CD8-positive, alpha-beta memory T cell (primary cell): ENCODE measurements around the gene MPP2. TPM values are rescaled to one million over a fixed set of nuclear protein-coding genes. Genes with fewer than 3 reads are reported as not detected.
"Not testable (repeated sequence)": the region's sequence is repeated elsewhere in the genome, so short reads cannot be mapped to it uniquely, and the experiment has no call there.

Experiments used
- CTCF ChIA-PET: fragments of 350-600 bp; sonication (Branson Sonifier 250); formaldehyde crosslinking; loops from one replicate; lab custom pipeline; 2021; ENCODE audit warnings: antibody characterized with exemption; lab: Charles Lee
- POLR2A ChIA-PET: fragments of 350-600 bp; sonication (Branson Sonifier 250); formaldehyde crosslinking; loops from one replicate; lab custom pipeline; 2021; ENCODE audit warnings: antibody characterized with exemption; lab: Charles Lee
- DNase-seq, 5 donors: peaks; one replicate each; pipeline versions ENCODE4 v3.0.0 to v3.0.0-alpha.2; 2020 to 2022; ENCODE audit warnings: mixed read lengths in 1 of 5
- H3K27ac ChIP-seq: one replicate; pipeline ENCODE4 v1.7.0; 2013; ENCODE audit warnings: low read depth, mild to moderate bottlenecking, low read length, moderate library complexity
- H3K27me3 ChIP-seq: 2 replicates; pipeline ENCODE4 v1.7.0; 2013; ENCODE audit warnings: low read length, mild to moderate bottlenecking; ENCODE audit not compliant: insufficient read depth, poor library complexity, severe bottlenecking
- H3K36me3 ChIP-seq: 2 replicates; pipeline ENCODE4 v1.7.0; 2013; ENCODE audit warnings: mild to moderate bottlenecking, low read length, moderate library complexity; ENCODE audit not compliant: insufficient read depth
- H3K4me1 ChIP-seq: 2 replicates; pipeline ENCODE4 v1.7.0; 2013; ENCODE audit warnings: mild to moderate bottlenecking, low read length, moderate library complexity; ENCODE audit not compliant: insufficient read depth
- H3K4me3 ChIP-seq: 2 replicates; pipeline ENCODE4 v1.7.0; 2013; ENCODE audit warnings: mild to moderate bottlenecking, low read length
- H3K9me3 ChIP-seq: 2 replicates; pipeline ENCODE4 v1.7.0; 2013; ENCODE audit warnings: mild to moderate bottlenecking, low read length
- H3K27ac Mint-ChIP-seq, 8 donors: one replicate each; pipeline ENCODE4 v1.8.0; 2020 to 2021; ENCODE audit warnings: mixed read lengths in 8 of 8, mild to moderate bottlenecking in 6 of 8, inconsistent platforms in 3 of 8, moderate library complexity in 3 of 8
- H3K27me3 Mint-ChIP-seq, 2 donors: one replicate each; pipeline ENCODE4 v1.8.0; 2020 to 2021; ENCODE audit warnings: mixed read lengths in 2 of 2, mild to moderate bottlenecking in 1 of 2, moderate library complexity in 1 of 2
- H3K36me3 Mint-ChIP-seq, 3 donors: one replicate each; pipeline ENCODE4 v1.8.0; 2020 to 2021; ENCODE audit warnings: mixed read lengths in 3 of 3, inconsistent platforms in 1 of 3, mild to moderate bottlenecking in 1 of 3
- H3K4me1 Mint-ChIP-seq, 3 donors: one replicate each; pipeline ENCODE4 v1.8.0; 2020 to 2021; ENCODE audit warnings: mixed read lengths in 3 of 3, inconsistent platforms in 1 of 3, mild to moderate bottlenecking in 1 of 3
- H3K4me3 Mint-ChIP-seq, 7 donors: one replicate each; pipeline ENCODE4 v1.8.0; 2020 to 2021; ENCODE audit warnings: mixed read lengths in 7 of 7, mild to moderate bottlenecking in 6 of 7, moderate library complexity in 4 of 7, inconsistent platforms in 2 of 7
- H3K9me3 Mint-ChIP-seq, 5 donors: one replicate each; pipeline ENCODE4 v1.8.0; 2020 to 2022; ENCODE audit warnings: mixed read lengths in 5 of 5, mild to moderate bottlenecking in 3 of 5, moderate library complexity in 2 of 5, inconsistent platforms in 1 of 5
- polyA plus RNA-seq: library from polyadenylated mRNA; unstranded; fragments of 300-500 nt; fragmentation: Illumina TruSeq; gene quantifications from one replicate; pipeline ENCODE4 v1.2.3, GENCODE V29; 2021
- total RNA-seq, 2 experiments: library from RNA; stranded (reverse); gene quantifications; one replicate each; pipeline ENCODE4 v1.2.3, GENCODE V29; 2021

Gene MPP2
- total and polyA plus RNA-seq, 3 experiments from 2014 or later = 0.90 to 1.2 (median 1.1) TPM

- H3K4me3 Mint-ChIP-seq, H3K36me3 Mint-ChIP-seq, H3K27me3 ChIP-seq, H3K27ac ChIP-seq, POLR2A ChIA-PET, H3K9me3 ChIP-seq, H3K4me1 ChIP-seq, H3K9me3 Mint-ChIP-seq, DNase-seq, H3K4me3 ChIP-seq, H3K27ac Mint-ChIP-seq, H3K4me1 Mint-ChIP-seq, H3K36me3 ChIP-seq: not testable (repeated sequence)
- CTCF ChIA-PET = interaction anchor here (1.9 to 2.4 kb wide), 2 partner anchors 9 to 11 kb away, joined by 5 to 8 read pairs; no protein-coding TSS in a partner anchor
- peaks cover 7 to 51% of the 10 kb centered on the region in 2 donors for H3K27me3 Mint-ChIP-seq
Measured at GRCh38 chr17:43869031-43869430, 38.3 kb downstream of the MPP2 start.

GRCh38 chr17:43868226-43868994, 38.9 kb downstream of the MPP2 start:
- Mint-ChIP-seq H3K4me3 (no peak overlapping the region), H3K27me3 (peaks cover 11 to 48% of the 10 kb centered on the region in 2 donors), H3K36me3 (no peaks in the 10 kb centered on the region), H3K4me1 (no peaks in the 10 kb centered on the region), H3K9me3 (peaks cover 0 to 2% (median 0%) of the 10 kb centered on the region in 5 donors), H3K27ac (no peak overlapping the region)
- Histone ChIP-seq H3K27ac (no peak overlapping the region), H3K36me3 (no peaks in the 10 kb centered on the region), H3K4me1 (no peaks in the 10 kb centered on the region), H3K27me3 (no peaks in the 10 kb centered on the region), H3K4me3 (no peak overlapping the region), H3K9me3 (no peaks in the 10 kb centered on the region)
- CTCF ChIA-PET = interaction anchor here (1.9 to 2.4 kb wide), 2 partner anchors 10 to 12 kb away, joined by 5 to 8 read pairs; no protein-coding TSS in a partner anchor
- POLR2A ChIA-PET = no interaction called here
- no peak for DNase-seq

- no peak overlapping the region for H3K4me3 Mint-ChIP-seq
- DNase-seq = no peak
- Histone ChIP-seq H3K9me3 (no peaks in the 10 kb centered on the region), H3K36me3 (no peaks in the 10 kb centered on the region), H3K27me3 (no peaks in the 10 kb centered on the region), H3K4me3 (no peak overlapping the region), H3K4me1 (no peaks in the 10 kb centered on the region), H3K27ac (no peak overlapping the region)
- POLR2A ChIA-PET = no interaction called here
- CTCF ChIA-PET = interaction anchor here (1.1 kb wide), 1 partner anchor 14 kb away, joined by 3 read pairs; no protein-coding TSS in a partner anchor
- no peaks in the 10 kb centered on the region for H3K4me1 Mint-ChIP-seq
- peaks cover 8 to 41% of the 10 kb centered on the region in 2 donors for H3K27me3 Mint-ChIP-seq
- no peak overlapping the region for H3K27ac Mint-ChIP-seq
- peaks cover 0 to 2% (median 0%) of the 10 kb centered on the region in 5 donors for H3K9me3 Mint-ChIP-seq
- no peaks in the 10 kb centered on the region for H3K36me3 Mint-ChIP-seq
Measured at GRCh38 chr17:43864161-43864984, 43.0 kb downstream of the MPP2 start.

GRCh38 chr17:43861960-43862359, 45.4 kb downstream of the MPP2 start:
- POLR2A ChIA-PET = no interaction called here
- no peak overlapping the region for H3K27ac Mint-ChIP-seq
- peaks cover 14 to 39% of the 10 kb centered on the region in 2 donors for H3K27me3 Mint-ChIP-seq

GRCh38 chr17:43860927-43861622, 46.3 kb downstream of the MPP2 start:
- Histone ChIP-seq H3K4me1 (no peaks in the 10 kb centered on the region), H3K4me3 (no peak overlapping the region), H3K27me3 (no peaks in the 10 kb centered on the region), H3K27ac (no peak overlapping the region), H3K36me3 (no peaks in the 10 kb centered on the region), H3K9me3 (no peaks in the 10 kb centered on the region)
- no peaks in the 10 kb centered on the region for H3K36me3 Mint-ChIP-seq
- peaks cover 14 to 39% of the 10 kb centered on the region in 2 donors for H3K27me3 Mint-ChIP-seq
- no peak overlapping the region for H3K4me3 Mint-ChIP-seq
- H3K27ac Mint-ChIP-seq = no peak overlapping the region
- ChIA-PET POLR2A (interaction anchor here (0.6 kb wide), 1 partner anchor 10 kb away, joined by 3 read pairs; no protein-coding TSS in a partner anchor), CTCF (interaction anchor here (0.8 to 1.2 kb wide), 2 partner anchors 17 to 200 kb away, joined by 3 read pairs; partner anchors contain the start of gene MEOX1)
- DNase-seq = no peak
- no peaks in the 10 kb centered on the region for H3K4me1 Mint-ChIP-seq
- H3K9me3 Mint-ChIP-seq = peaks cover 0 to 2% (median 0%) of the 10 kb centered on the region in 5 donors

More at GRCh38 chr17:43861960-43862359, 45.4 kb downstream of the MPP2 start:
- Histone ChIP-seq H3K36me3 (no peaks in the 10 kb centered on the region), H3K27me3 (no peaks in the 10 kb centered on the region), H3K27ac (no peak overlapping the region), H3K9me3 (no peaks in the 10 kb centered on the region), H3K4me3 (no peak overlapping the region), H3K4me1 (no peaks in the 10 kb centered on the region)
- Mint-ChIP-seq H3K4me3 (no peak overlapping the region), H3K9me3 (no peaks in the 10 kb centered on the region), H3K36me3 (no peaks in the 10 kb centered on the region), H3K4me1 (no peaks in the 10 kb centered on the region)
- CTCF ChIA-PET = interaction anchor here (1.2 kb wide), 1 partner anchor 17 kb away, joined by 3 read pairs; no protein-coding TSS in a partner anchor
- DNase-seq = no peak

GRCh38 chr17:43860077-43860725, 47.1 kb downstream of the MPP2 start:
- Histone ChIP-seq H3K9me3 (no peaks in the 10 kb centered on the region), H3K4me3 (no peak overlapping the region), H3K27me3 (no peaks in the 10 kb centered on the region), H3K27ac (no peak overlapping the region), H3K36me3 (no peaks in the 10 kb centered on the region), H3K4me1 (no peaks in the 10 kb centered on the region)
- no peak overlapping the region for H3K4me3 Mint-ChIP-seq
- ChIA-PET POLR2A (interaction anchor here (0.6 kb wide), 1 partner anchor 9 kb away, joined by 3 read pairs; no protein-coding TSS in a partner anchor), CTCF (interaction anchor here (0.8 to 1.7 kb wide), 3 partner anchors 14 to 199 kb away, joined by 3 to 7 read pairs (median 5); partner anchors contain the start of gene MEOX1)
- peak overlapping the region in 1 of 8 donors; percentile 14 for H3K27ac Mint-ChIP-seq
- H3K9me3 Mint-ChIP-seq = peaks cover 0 to 2% (median 0%) of the 10 kb centered on the region in 5 donors
- H3K4me1 Mint-ChIP-seq = no peaks in the 10 kb centered on the region
- DNase-seq = no peak
- H3K36me3 Mint-ChIP-seq = no peaks in the 10 kb centered on the region
- peaks cover 14 to 35% of the 10 kb centered on the region in 2 donors for H3K27me3 Mint-ChIP-seq

GRCh38 chr17:43857957-43858600, 49.3 kb downstream of the MPP2 start:
- POLR2A ChIA-PET = no interaction called here
- peaks cover 12 to 34% of the 10 kb centered on the region in 2 donors for H3K27me3 Mint-ChIP-seq
- H3K4me3 Mint-ChIP-seq = no peak overlapping the region
- H3K27ac Mint-ChIP-seq = no peak overlapping the region
- Histone ChIP-seq H3K4me1 (no peaks in the 10 kb centered on the region), H3K36me3 (no peaks in the 10 kb centered on the region), H3K27ac (no peak overlapping the region), H3K27me3 (no peaks in the 10 kb centered on the region), H3K4me3 (no peak overlapping the region), H3K9me3 (no peaks in the 10 kb centered on the region)
- DNase-seq = no peak
- peaks cover 0 to 2% (median 0%) of the 10 kb centered on the region in 5 donors for H3K9me3 Mint-ChIP-seq
- no peaks in the 10 kb centered on the region for H3K4me1 Mint-ChIP-seq
- H3K36me3 Mint-ChIP-seq = no peaks in the 10 kb centered on the region
- CTCF ChIA-PET = no interaction called here
